ENCODE measurements around the gene CFAP77.

CFAP77 gene

DNA sequence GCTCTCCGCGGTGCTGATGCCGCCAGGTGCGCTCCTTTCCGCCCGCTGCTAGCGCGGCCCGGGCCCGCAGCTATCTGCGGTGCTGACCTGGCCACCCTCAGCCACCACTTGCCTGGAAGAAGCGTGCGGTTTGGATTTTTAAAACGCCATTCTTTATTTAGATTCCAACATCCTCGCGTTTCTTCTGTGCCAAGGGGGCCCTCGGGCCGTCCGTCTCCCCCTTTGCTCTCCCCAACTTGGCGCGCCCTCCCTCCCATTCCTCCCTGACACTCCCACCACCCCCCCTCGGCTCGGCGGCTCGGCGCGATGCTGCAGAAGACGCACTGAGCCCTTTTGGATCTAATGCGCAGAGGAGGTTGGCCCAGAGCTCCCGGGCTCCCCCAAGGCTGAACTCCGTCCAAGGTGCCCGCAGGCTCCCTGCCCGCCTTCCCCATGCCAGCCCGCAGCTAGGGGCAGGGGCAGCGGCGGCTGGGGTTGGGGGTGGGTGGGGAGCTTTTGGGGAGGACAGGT lies 172.3 kb downstream of the CFAP77 start, which contains the start of gene BARHL1:
Gene BARHL1, plus strand, starts transcription at position 331 of the 510 bp plus-strand sequence. CDS start 192 bp downstream, outside the sequence.
- no peak for DNase-seq (ENCODE audit: low read depth)

DNA sequence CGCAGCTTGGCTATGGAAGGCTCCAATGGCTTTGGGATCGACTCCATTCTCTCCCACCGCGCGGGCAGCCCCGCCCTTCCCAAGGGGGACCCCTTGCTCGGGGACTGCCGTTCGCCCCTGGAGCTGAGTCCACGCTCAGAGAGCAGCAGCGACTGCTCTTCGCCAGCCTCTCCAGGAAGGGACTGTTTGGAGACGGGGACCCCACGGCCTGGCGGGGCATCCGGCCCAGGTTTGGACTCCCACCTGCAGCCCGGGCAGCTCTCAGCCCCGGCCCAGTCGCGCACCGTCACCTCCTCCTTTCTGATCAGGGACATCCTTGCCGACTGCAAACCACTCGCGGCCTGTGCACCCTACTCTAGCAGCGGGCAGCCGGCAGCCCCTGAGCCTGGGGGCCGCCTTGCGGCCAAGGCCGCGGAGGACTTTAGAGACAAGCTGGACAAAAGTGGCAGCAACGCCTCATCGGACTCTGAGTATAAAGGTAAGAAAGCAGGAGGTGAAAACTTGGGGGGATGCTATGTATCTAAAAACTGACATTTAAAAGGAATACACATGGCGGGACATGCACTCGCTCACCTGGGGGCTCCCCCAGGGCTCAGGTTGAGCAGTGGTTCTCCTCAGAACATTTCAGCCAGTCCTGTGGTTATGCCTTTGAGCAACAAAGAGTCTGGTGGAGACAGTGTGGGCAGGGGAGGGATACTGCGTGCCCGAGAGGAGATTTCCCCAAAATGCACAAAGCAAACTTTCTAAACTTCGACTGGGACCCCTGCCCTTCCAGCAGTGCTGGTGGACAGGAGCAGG lies 173.0 kb downstream of the CFAP77 start:
- DNase-seq (ENCODE audit: low read depth): no peak

DNA sequence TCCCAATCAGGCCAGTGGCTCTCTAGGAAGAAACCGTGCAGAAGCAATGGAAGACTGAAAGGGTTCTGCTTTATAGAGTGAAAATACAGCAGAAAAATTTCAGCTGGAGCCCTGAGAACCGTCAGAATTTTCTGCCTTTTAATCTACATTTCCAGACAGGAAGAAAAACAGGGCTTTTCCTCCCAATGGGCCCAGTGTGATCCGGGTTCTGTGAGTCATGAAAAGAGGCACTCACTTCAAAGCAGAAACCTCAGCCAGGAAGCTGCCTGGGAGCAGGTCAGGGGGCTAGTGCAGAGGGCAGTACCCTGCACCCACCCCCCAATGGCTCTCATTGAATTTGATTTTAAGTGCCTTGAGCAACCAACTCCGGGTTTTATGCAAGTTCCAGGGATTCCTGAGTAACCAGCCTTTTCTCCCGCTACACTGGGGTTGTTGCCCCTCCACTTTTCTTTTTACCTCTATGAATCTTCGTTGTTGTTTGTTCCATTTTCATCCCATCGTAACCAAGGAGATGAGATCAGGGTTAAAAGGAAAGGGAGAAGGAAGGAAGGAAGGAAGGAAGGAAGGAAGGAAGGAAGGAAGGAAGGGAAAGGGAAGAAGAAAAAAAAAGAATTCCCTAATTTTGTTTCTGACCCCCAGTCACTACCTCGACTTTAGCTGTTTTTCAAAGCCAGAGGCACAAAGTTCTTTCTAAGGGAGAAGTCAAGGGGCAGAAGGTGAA lies 173.7 kb downstream of the CFAP77 start:
- DNase-seq (ENCODE audit: low read depth): no peak

DNA sequence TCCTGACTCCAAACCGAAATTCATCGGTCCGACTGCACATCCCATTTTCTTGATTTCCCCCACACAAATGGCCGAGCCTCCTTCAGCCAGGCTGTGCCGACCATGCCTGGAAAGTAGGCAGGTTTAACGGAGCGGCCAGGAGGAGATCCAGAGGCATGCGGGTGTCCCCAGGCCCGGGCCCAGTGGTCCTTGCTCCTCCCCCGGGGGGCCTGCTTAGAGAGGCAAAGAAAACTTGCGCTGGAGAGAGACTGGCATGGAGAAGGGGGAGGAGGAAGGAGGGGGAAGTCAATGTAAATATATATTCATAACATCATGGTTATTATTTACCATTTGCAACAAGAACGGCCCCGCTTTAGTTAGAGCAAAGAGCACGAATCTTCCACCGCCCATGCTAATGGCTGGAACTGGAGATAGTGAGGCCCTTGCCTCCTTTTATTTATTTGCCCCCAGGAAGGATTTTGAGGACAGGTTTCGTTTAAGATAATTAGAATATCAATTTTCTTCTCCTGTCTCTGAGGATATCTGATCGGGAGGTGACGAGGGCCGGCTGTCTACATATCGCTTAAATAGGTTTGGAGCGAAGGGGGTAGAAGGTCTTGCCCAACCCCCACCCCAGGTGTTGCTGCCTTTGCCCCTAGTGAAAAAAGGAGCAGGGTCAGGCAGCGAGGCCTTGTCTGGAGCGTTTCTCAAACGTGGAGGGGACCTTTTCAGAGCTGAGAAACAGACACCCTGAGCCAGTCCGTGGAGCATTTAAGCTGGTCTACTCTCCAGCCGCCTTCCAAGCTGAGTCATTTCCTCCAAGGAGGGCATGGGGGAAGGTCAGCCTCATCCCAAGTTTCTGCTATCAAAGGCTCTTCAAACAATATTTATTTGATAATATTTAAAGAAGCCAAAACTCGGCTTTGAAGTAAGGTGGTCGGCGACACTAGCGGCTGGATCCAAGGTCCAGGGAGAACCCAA lies 174.9 kb downstream of the CFAP77 start:
- DNase-seq (ENCODE audit: low read depth): no peak

DNA sequence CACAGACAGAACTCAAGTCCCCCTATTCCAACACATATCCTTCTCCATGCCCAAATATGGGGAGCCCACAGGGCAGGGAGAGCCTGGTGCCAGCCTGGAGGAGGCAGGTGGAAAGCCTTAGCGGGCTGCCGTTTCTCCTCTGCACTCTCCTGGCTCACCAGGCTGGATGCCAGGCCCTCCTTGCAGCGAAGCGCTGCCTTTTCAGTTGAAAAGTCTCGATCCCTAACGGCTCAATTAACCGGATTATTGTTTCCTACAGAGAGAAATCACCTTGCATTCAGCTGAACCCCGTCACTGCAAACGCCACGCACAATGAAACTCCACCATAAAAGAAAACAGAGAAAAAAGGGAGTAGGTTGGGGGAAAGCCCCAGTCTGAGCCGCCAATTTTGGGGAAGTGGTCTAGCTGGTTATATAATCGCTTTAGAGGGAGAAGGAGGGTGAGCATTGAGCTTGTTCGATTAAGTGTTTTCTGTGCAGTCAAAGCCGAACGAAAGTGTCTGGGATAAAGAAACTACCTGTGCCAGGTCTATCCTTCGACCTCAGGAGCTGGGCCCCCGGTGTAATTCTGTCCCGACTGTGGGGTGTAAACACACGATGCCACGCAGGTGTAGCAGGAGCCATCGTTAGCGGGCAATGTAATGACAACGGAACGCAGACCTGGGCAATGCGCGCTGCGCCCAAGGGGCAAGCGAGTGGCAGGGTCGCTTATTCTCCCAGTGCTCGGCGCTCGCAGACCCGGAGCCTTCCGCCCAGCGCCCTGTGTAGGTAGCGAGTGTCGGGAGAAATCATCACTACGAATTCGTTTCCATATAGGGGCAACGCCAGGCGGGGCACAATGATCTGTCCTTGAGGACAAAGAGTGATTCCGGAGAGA lies 176.2 kb downstream of the CFAP77 start:
- no peak for DNase-seq (ENCODE audit: low read depth)

DNA sequence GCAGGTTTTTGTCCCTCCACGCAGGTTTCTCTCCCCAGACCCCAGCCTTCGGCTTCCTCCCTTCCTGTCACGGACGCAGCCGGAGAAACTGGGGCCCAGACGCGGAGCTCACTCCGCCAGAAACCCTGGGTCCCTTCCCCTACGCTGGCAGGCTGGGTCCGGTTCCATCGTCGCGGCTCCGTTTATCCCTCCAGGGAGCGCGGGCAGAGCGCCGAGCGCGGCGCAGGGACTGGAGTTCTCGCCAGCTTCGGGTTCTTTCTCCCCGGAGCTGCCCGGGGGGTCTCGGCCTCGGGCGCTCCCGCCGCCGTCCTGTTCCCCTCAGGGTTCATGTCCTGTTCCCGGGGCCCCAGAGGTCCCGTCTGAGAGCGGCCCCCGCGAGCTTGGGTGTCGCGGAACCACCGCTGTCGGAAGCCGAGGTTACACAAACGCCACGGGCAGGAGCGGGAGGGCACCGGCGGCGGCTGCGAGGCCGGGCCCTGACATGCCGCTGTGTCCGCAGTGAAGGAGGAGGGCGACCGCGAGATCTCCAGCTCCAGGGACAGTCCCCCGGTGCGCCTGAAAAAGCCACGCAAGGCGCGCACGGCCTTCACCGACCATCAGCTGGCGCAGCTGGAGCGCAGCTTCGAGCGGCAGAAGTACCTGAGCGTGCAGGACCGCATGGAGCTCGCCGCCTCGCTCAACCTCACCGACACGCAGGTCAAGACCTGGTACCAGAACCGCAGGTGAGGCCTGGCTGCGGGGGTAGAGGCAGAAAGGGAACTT lies 177.0 kb downstream of the CFAP77 start:
- no peak for DNase-seq (ENCODE audit: low read depth)

DNA sequence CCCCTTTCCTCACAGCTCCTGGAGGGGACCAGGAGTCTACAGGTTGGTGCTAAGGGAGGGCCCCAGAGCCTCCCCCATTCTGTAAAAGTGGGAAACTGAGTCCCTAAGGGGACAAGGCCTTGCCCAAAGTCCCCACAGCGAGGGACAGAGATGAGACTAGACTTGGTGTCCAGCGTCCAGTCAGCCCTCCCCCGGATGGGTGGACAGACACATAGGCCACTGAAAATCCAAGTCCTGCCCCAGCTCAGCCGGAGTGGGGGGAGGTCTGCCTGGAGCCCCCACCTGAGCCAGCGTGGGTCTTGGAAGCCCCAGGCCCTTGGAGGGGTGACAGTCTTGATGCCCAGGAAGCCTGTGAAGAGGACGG lies 177.6 kb downstream of the CFAP77 start:
- no peak for DNase-seq (ENCODE audit: low read depth)

DNA sequence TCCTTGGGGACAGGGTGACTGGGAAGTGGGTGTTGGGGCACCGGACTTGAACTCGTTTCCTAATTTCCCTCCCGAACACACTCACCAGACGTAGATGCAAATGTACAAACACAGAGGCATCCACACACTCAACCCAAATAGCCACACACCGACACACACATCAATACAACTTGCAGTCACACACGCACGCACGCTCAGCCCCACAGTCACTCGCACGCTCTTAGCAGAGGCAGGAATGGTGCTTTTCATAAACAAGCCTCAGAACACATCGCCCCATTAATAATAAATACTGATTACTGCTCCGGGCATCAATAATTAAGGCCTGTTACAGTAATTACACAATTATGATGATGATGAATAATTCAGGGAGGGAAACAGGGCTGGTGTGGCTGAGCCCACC lies 178.1 kb downstream of the CFAP77 start:
- DNase-seq (ENCODE audit: low read depth): no peak

DNA sequence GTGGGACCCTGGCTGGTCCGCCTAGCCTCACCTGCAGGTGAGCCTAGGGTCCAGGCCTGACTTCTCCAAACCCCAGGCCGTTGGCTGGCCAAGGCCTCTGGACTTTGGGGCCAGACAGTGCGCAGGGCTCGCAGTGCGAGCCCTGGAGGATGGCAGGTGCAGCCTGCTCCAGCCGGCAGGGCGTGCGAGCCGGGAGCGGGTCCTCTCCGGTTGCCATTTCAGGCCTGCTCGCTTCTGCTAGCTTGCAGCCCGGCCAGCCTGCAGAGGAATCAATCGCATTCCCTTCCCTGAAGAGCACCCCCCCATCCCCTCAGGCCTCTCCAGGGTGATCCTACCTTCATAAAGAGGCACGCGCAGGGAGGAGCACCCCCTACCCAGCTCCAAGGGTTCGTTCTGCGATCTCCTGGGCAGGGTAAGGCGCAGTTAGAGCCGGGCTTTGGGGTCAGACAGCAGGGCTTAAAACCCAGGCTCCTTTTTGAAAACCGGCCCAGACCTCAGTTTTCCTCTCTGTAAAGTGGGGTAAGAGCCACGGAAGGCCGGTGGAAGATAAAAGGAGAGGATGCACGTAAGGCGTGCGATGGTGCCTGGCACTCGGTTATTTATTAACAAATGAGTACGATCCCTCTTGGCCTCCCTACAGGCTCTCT lies 178.6 kb downstream of the CFAP77 start:
- no peak for DNase-seq (ENCODE audit: low read depth)

DNA sequence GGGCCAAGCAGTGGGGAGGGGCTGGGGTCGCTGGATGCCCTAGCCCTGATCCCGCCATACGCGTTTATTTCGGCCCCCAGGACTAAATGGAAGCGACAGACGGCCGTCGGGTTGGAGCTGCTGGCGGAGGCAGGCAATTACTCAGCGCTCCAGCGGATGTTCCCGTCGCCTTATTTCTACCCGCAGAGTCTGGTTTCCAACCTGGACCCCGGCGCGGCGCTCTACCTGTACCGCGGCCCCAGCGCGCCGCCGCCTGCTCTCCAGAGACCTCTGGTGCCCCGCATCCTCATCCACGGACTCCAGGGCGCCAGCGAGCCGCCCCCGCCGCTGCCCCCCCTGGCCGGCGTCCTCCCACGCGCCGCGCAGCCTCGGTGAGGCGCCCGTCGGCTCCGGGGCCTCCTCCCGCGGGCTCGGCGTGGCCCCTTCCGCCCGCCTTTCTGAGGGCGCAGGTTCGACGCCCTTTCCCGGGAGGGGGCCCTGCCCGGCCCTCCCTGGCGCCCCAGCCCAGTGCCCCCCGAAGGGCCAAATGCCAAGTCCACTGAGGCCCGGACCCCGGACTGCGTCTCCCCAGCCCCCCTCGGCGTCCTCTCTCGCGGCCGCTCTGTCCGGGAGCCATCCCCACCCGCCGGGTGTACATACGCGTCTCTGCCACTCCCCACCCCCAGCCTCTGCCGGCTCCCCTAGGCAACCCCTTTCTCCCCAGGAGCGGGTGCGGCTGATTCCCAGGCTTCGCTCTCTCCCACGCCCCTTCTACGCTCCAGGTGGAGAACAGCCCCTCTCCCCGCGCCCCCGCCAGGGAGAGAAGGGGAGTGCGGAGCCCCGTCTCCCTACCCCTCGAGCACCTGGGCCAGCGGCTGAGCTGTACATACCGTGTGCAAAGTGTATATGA lies 179.4 kb downstream of the CFAP77 start:
- no peak for DNase-seq (ENCODE audit: low read depth)

DNA sequence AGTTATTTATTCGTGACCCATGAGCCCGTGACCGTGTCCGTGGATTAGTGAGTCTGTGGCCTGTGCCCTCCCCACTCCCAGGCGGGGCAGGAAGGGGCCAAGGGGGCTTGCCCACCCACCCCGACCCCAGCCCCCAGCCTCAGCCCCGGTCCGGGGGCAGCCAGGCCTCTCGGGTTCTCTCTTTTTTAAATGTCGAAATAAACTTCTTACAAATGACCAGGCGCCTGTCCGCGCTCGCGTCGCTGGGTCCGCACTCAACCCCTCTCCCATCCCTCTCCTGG lies 180.0 kb downstream of the CFAP77 start:
- DNase-seq (ENCODE audit: low read depth): no peak

DNA sequence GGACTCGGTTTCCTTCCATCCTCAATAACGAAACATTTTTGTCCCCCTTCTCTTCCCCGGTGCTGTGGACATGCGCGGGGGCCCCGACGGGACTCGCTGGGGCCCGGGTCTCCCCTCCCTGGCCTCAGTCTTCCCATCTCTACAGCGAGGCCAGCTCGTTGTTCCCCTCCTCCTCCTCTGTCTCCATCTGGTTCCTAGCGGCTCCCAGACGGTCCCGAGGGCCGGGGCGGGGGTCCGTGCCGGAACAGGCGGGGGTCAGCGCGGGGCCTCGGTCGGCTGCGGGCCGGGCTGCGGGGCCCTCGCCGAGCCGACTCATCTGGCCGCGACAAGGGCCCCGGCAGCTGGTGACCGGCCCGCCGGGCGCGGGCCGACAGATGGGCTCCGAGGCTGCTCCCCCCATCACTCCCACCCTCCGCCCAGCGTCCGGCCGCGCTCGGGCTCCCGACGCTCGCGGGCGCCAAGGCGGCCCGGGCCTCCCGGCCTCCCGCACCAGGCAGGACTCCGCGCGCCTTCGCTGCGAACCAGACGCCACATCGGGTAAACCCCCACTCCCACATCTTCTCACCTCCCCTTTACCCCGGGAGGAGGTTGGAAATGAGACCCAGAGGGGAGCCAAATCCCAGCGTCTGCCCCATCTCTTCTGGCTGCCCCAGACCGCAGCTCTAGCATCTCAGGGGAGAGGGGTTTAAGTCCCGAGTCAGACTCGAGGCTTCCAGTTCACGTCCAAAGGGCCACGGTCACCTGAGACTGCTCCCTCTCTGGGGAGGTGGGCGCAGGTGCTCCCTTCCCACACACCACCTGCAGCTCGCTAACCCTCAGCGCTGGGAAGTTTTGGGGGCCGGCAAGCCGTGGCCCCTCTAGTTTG lies 180.5 kb downstream of the CFAP77 start:
- DNase-seq (ENCODE audit: low read depth): no peak

DNA sequence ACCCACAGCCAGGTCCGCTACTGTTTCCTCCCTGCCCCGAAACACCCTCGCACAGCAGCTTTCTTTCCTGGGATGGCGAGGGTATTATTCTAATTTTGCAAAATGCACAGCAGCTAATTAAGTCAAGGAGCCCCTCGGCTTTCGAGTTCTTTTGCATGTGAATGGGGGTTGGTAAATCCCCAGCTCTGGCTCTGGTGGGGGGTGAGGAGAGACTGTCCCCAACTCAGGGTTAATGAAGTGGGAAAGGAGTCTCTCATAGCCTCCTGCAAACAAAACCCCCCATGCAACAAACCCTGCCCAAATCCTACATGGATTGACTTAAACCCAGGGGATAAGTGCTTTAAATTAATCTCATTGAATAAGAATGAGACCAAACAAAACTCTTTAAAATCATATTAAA lies 181.2 kb downstream of the CFAP77 start:
- DNase-seq (ENCODE audit: low read depth): no peak

DNA sequence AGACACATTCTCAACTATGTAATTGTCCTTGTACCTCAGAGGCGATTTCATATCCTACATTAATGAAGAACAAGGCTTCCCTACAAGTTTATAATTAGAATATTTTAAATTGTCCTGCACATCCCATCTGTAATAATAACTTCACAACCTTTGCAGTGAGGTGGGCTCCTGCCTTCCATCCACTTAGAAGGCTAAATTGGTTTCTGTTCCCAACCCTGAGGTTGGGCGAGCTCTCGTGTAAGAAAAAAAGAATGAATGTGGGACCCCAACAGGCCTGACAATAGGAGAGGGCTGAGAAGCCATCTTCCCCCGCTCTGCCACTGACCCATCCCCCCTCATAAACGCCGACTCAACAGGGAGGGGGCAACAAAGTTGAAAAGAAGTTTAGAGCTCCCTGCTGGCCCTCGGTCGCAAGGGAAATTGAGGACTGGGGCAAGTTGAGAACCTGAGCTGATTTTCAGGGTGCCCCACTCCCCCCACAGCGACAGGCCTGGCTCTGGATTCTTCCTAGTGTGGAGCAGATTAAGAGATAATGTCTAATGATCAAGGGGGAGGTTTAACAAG lies 181.8 kb downstream of the CFAP77 start:
- DNase-seq (ENCODE audit: low read depth): no peak

DNA sequence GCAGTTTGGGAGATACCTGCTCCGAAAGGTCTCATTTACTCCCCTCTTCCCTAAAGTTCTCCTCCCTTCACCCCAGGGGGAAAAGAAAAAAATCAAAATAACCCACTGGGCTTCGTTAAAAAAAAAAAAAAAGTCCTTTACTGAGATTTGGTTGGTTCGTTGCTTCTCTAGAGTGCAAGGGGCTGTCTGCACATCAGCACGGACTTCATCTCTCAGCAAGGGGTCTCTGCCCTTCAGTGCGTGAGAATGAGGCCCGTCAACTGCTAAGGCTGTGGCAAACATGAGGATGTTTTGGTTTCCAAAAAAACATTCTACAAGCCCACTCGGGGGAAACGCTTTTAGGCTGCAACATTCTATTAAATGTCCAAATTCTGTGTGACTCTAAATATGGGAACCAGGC lies 182.4 kb downstream of the CFAP77 start:
- no peak for DNase-seq (ENCODE audit: low read depth)

DNA sequence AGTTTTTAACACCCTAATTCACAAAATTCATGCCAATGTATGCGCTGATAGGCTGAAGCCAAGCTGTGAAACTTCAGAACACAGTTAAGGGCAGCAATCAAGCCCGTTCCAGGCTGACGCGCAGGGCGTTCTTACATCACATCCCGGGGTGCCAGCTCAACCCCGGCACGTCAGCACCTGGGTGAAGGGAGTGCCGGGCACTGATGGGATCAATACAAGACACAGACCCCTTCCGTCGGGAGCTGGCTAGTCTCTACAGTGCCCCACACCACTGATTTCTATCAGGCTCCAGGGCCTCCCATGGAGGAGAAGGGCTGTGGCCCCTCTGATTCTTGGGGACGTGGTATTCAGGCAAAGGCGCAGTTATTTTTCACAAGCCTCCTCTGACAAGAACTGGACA lies 184.4 kb downstream of the CFAP77 start:
- DNase-seq (ENCODE audit: low read depth): no peak

DNA sequence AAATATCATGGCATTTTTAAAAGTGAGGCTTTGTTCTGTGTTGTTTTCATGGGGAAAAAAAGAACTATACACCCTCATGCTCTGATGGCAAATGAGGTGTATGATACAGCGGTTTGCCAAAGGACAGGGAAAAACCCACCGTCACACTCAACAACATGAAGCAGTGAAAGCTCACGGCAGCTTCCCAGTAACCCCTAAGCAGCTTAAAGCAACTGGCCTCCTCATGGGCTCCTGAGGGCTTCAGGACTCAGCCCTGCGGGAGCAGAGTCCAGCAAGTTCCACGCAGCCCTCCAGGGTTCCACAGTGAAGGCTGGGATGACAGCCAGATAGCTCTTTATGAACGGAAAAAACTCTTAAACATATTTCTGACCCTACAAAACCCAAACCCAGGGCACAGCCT lies 185.3 kb downstream of the CFAP77 start:
- DNase-seq (ENCODE audit: low read depth): no peak

DNA sequence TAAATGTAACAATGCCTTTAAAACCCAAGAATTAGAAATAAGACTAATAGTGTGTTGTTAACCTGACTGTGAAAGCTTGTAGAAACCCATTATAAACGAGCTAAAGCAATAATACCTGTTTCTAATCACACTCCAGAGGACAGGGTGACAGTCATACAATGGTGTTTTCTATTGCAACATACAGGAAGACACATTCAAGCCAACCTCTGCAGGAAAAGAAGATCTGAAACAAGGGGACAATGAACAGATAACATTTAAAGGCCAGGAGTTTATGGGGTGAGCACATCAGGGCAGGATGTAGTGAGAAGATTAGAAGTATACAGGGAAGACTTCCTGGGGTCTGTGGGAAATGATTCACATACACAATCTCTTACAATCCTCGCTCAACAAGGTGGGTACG lies 186.2 kb downstream of the CFAP77 start:
- no peak for DNase-seq (ENCODE audit: low read depth)
